ENCODE results near the gene CD3D.

The CD3D gene

GRCh38 chr11:118295815-118296454, 46.6 kb downstream of the CD3D start:
- peak; percentile 25 for DNase-seq

GRCh38 chr11:118295199-118295598, 47.3 kb downstream of the CD3D start:
- no peak for DNase-seq

GRCh38 chr11:118294053-118294452, 48.5 kb downstream of the CD3D start:
- DNase-seq, result no peak

GRCh38 chr11:118291477-118292135, 50.9 kb downstream of the CD3D start:
- DNase-seq, result peak; percentile 31

GRCh38 chr11:118290923-118291322, 51.6 kb downstream of the CD3D start:
- no peak for DNase-seq

- no peak for DNase-seq
Observed at GRCh38 chr11:118289401-118289800, 53.1 kb downstream of the CD3D start.
